B cell (primary cell): Measurements from ENCODE around the gene HOXB6. TPM values are rescaled to one million over a fixed set of nuclear protein-coding genes. Genes with fewer than 3 reads are reported as not detected.

Experiments
- ATAC-seq: fragments of 200-7000 bp; cut with Tn5 transposase; one replicate; pipeline ENCODE4 v1.10.0; 2021; ENCODE audit warnings: low read depth, mild to moderate bottlenecking, moderate number of reproducible peaks, moderate library complexity
- CTCF ChIA-PET: fragments of 350-600 bp; sonication (Branson Sonifier 250); formaldehyde crosslinking; loops from one replicate; lab custom pipeline; 2021; ENCODE audit warnings: antibody characterized with exemption, inconsistent platforms; lab: Charles Lee
- POLR2A ChIA-PET: fragments of 350-600 bp; sonication (Branson Sonifier 250); formaldehyde crosslinking; loops from one replicate; lab custom pipeline; 2021; ENCODE audit warnings: antibody characterized with exemption; lab: Charles Lee
- DNase-seq: peaks from one replicate; pipeline ENCODE4 v3.0.0; 2013
- H2AFZ ChIP-seq: 2 replicates; pipeline ENCODE4 v1.6.1; 2012; ENCODE audit warnings: mild to moderate bottlenecking, low read depth, low read length; ENCODE audit not compliant: insufficient read depth, poor library complexity, severe bottlenecking
- H3K27ac ChIP-seq, 2 donors: 1 replicate in 1 of 2; 2 replicates in 1 of 2; pipeline ENCODE4 v1.5.1; 2012 to 2013; ENCODE audit warnings: low read length in 2 of 2, mild to moderate bottlenecking in 2 of 2, moderate library complexity in 1 of 2
- H3K27me3 ChIP-seq, 4 experiments: fragments of 200-600 bp in 1 of 4; sonication (generic) in 1 of 4; replicated peaks in 1 of 4; 1 replicate in 2 of 4; 2 replicates in 2 of 4; pipeline versions ENCODE4 v1.6.1 to v1.7.0; 2013 to 2016; ENCODE audit warnings: low read length in 3 of 4, mild to moderate bottlenecking in 2 of 4, mixed read lengths in 1 of 4, moderate library complexity in 1 of 4; ENCODE audit not compliant: insufficient read depth in 4 of 4, control insufficient read depth in 3 of 4; ENCODE audit errors: control extremely low read depth in 1 of 4
- H3K36me3 ChIP-seq, 2 experiments: replicated peaks in 1 of 2; 1 replicate in 1 of 2; 2 replicates in 1 of 2; pipeline versions ENCODE4 v1.6.1 to v1.7.1; 2013; ENCODE audit warnings: low read length in 1 of 2; ENCODE audit not compliant: insufficient read depth in 2 of 2, control insufficient read depth in 1 of 2; ENCODE audit errors: control extremely low read depth in 1 of 2, extremely low read depth in 1 of 2
- H3K4me1 ChIP-seq, 2 donors: fragments of 200-600 bp in 1 of 2; sonication (generic) in 1 of 2; 1 replicate in 1 of 2; 2 replicates in 1 of 2; pipeline versions ENCODE4 v1.5.1 to v1.6.1; 2013 to 2017; ENCODE audit warnings: low read length in 2 of 2; ENCODE audit not compliant: control insufficient read depth in 2 of 2, insufficient read depth in 2 of 2
- H3K4me2 ChIP-seq: replicated peaks from 2 replicates; pipeline ENCODE3; 2012; ENCODE audit warnings: mild to moderate bottlenecking, low read depth, low read length; ENCODE audit not compliant: poor library complexity, severe bottlenecking
- H3K4me3 ChIP-seq, 5 experiments: fragments of 200-600 bp in 1 of 5; sonication (generic) in 1 of 5; 1 replicate in 3 of 5; 2 replicates in 2 of 5; pipeline versions ENCODE4 v1.5.1 to v1.7.0; 2011 to 2016; ENCODE audit warnings: low read length in 4 of 5, mild to moderate bottlenecking in 4 of 5, low read depth in 2 of 5, control low read depth in 1 of 5, moderate library complexity in 1 of 5; ENCODE audit not compliant: insufficient read depth in 1 of 5; ENCODE audit errors: control extremely low read depth in 1 of 5, extremely low read depth in 1 of 5
- H3K79me2 ChIP-seq: fragments of 200-600 bp; sonication (generic); one replicate; pipeline ENCODE4 v1.6.0; 2016; ENCODE audit warnings: low read length; ENCODE audit not compliant: control insufficient read depth, insufficient read depth
- H3K9ac ChIP-seq: fragments of 200-600 bp; sonication (generic); 2 replicates; pipeline ENCODE4 v1.6.1; 2017; ENCODE audit warnings: mild to moderate bottlenecking, low read length, moderate library complexity
- H3K9me3 ChIP-seq, 3 donors: one replicate each; pipeline versions ENCODE4 v1.6.1 to v1.7.1; 2013; ENCODE audit warnings: low read length in 2 of 3; ENCODE audit not compliant: control insufficient read depth in 2 of 3, insufficient read depth in 1 of 3; ENCODE audit errors: control extremely low read depth in 1 of 3
- H4K20me1 ChIP-seq: 2 replicates; pipeline ENCODE4 v1.6.0; 2012; ENCODE audit warnings: mild to moderate bottlenecking, low read length; ENCODE audit not compliant: insufficient read depth, control insufficient read depth, poor library complexity, severe bottlenecking
- H3K27ac Mint-ChIP-seq: one replicate; pipeline ENCODE4 v1.8.0; 2021; ENCODE audit warnings: mixed read lengths
- H3K27me3 Mint-ChIP-seq: one replicate; pipeline ENCODE4 v1.8.0; 2021; ENCODE audit warnings: mixed read lengths
- H3K4me1 Mint-ChIP-seq: one replicate; pipeline ENCODE4 v1.8.0; 2021; ENCODE audit warnings: mixed read lengths
- H3K4me3 Mint-ChIP-seq: one replicate; pipeline ENCODE4 v1.8.0; 2021; ENCODE audit warnings: mixed read lengths
- H3K9me3 Mint-ChIP-seq: one replicate; pipeline ENCODE4 v1.8.0; 2022; ENCODE audit warnings: mixed read lengths; ENCODE audit not compliant: insufficient read depth
- EZH2 ChIP-seq: IDR thresholded peaks from 2 replicates; pipeline ENCODE4 v1.6.1; 2012; ENCODE audit warnings: borderline replicate concordance, low read depth, mild to moderate bottlenecking, moderate library complexity, low read length; ENCODE audit not compliant: insufficient read depth, poor library complexity, severe bottlenecking
- WGBS: methylation state at CpG from one replicate; pipeline ENCODE4 v1.1.5; 2013; ENCODE audit warnings: missing lambda C conversion rate; ENCODE audit not compliant: insufficient coverage; 5-methylcytosine and 5-hydroxymethylcytosine counted together
- intact Hi-C: fragments of 100-400 bp; cut with micrococcal nuclease; formaldehyde crosslinking; loops from one replicate; pipeline ENCODE4 v1.10.0; 2022
- polyA plus RNA-seq: library from polyadenylated mRNA; depleted of rRNA; stranded (reverse); fragments of >200 nt; gene quantifications from 2 replicates; pipeline ENCODE4 v1.2.3, GENCODE V29; 2012
- total RNA-seq, 2 donors: library from RNA; stranded (reverse); fragments of 120-200 nt in 1 of 2; gene quantifications; 1 replicate in 1 of 2; 2 replicates in 1 of 2; pipeline versions ENCODE4 v1.2.3 to v1.2.4, GENCODE V29; 2013 to 2022
- TF ChIP-seq, protein P1 (sequence below): fragments of 200-600 bp; IDR thresholded peaks from one replicate; pipeline ENCODE4 v1.8.0; 2022; ENCODE audit warnings: antibody characterized with exemption, mild to moderate bottlenecking

HOXB6 gene
- total and polyA plus RNA-seq, 2 donors (not counting 1 experiment from before 2014, with no cell fraction given) = 0.10 TPM; not detected in 1

DNA sequence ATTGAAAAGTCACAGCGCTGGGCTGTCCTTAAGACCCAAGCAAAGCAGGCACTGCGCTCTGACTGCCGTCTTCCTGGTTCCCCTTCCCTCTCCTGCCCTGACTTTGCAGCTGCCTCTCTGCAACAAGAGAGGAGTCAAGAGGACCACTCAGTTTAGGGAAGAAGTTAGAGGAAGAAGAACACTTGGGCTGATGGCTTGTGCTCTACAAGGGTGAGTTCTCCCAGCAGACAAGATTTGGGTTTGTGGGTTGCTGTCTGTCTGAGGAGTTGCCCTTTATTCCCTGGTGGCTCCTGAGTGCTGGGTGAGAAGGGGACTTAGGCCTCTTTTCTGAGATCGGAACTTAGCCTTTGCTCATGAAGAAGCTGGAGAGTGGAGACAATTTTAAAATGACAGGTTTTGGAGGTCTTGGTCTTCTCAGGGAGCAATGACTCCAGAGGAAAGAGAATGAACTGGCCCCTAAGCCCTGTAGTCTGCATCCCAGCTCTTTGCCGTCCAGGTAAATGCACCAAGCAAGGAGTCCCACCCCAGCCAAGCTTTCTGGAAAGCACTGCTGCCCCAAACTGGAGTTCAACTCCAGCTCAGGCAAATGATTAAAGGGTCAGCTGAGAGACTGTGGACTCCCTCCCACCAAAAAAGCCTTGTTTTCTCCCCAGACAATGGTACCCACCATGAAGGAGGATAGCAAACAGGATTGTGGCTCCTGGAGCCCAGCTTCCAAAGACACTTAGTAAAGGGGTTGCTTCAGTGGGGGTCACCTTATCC is 24.0 kb upstream of the HOXB6 start:
- no peak overlapping the region for H3K9ac ChIP-seq
- intact Hi-C loops = no loop called here
- no peak overlapping the region for H2AFZ ChIP-seq
- H3K27ac ChIP-seq = no peak overlapping the region
- Mint-ChIP-seq H3K4me1 (peaks cover 24% of the 10 kb centered on the region), H3K4me3 (no peak overlapping the region), H3K9me3 (no peaks in the 10 kb centered on the region), H3K27me3 (peaks cover 77% of the 10 kb centered on the region), H3K27ac (no peak overlapping the region)
- ChIA-PET POLR2A (no interaction called here), CTCF (interaction anchor here (0.8 to 1.2 kb wide), 6 partner anchors 9 to 366 kb away, joined by 3 to 5 read pairs (median 4); no protein-coding TSS in a partner anchor)
- H3K27me3 ChIP-seq = peaks cover 0 to 96% (median 68%) of the 10 kb centered on the region in 4 experiments
- no peaks in the 10 kb centered on the region for H3K36me3 ChIP-seq
- ATAC-seq = no peak
- peaks cover 0 to 12% (median 0%) of the 10 kb centered on the region in 3 donors for H3K9me3 ChIP-seq
- TF ChIP-seq EZH2 = no peak
- H3K4me2 ChIP-seq = no peak overlapping the region
- WGBS = 84% methylated on average over 2 of the region's 5 CpGs
- no peaks in the 10 kb centered on the region for H4K20me1 ChIP-seq
- H3K4me1 ChIP-seq = peaks cover 29 to 35% of the 10 kb centered on the region in 2 donors
- no peak for DNase-seq
- H3K4me3 ChIP-seq = no peak overlapping the region
- H3K79me2 ChIP-seq = no peaks in the 10 kb centered on the region

DNA sequence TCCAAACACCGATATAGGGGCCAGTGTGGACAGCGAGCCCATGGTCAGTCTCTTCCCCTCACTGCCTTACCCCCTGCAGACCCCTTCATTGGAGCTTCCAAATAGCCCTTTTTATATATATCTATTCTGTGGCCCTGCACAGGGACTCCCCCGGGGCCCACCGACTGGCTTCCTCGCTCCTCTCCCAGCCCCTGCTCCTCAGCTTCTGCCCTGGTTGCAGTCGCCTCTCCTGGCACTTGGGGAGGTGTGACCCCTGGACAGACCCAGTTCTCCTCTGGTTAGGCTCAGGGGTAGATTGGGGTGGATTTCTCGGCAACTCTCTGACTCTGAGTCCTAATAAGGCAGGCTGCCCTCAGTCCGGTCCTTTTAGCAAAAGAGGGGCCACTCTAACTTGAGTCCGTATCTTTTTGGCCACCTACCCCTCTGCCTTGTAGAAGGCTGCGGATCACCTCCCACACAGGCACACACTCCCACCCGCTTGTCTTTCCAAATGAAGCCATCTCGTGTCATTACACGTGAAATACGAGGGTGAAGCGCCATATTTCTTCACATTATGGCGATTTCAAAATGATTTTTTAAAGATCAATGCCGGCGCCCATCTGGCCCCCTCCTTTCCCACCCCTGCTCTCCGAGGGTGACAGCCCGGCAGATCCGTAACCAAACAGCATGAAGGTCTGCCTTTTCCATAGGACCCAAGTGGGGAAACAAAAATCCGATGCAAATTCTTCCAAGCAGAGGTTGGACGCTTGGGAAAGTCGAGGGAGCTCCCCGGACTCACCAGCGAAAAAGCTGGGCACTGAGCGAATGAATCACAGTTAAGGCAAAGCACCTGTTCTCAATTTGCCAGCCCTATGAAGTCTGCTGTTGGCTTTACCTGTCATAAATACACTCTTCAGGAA is 23.1 kb upstream of the HOXB6 start:
- Histone ChIP-seq H3K27ac (no peak overlapping the region), H3K27me3 (peaks cover 0 to 96% (median 68%) of the 10 kb centered on the region in 4 experiments), H3K4me2 (no peak overlapping the region), H4K20me1 (no peaks in the 10 kb centered on the region), H3K9me3 (peaks cover 0 to 9% (median 0%) of the 10 kb centered on the region in 3 donors), H3K4me3 (no peak overlapping the region), H3K79me2 (no peaks in the 10 kb centered on the region), H2AFZ (no peak overlapping the region), H3K9ac (no peak overlapping the region), H3K36me3 (no peaks in the 10 kb centered on the region), H3K4me1 (peaks cover 26 to 30% of the 10 kb centered on the region in 2 donors)
- DNase-seq (no peak), ATAC-seq (no peak)
- 88% methylated on average over 20 of the region's 27 CpGs for WGBS
- ChIA-PET POLR2A (no interaction called here), CTCF (interaction anchor here (1.4 kb wide), 1 partner anchor 9 kb away, joined by 6 read pairs; no protein-coding TSS in a partner anchor)
- peaks cover 78% of the 10 kb centered on the region for H3K27me3 Mint-ChIP-seq
- no peak overlapping the region for H3K27ac Mint-ChIP-seq
- H3K4me3 Mint-ChIP-seq = peak overlapping the region; percentile 23
- no peak for TF ChIP-seq EZH2
- TF ChIP-seq, protein P1, sequence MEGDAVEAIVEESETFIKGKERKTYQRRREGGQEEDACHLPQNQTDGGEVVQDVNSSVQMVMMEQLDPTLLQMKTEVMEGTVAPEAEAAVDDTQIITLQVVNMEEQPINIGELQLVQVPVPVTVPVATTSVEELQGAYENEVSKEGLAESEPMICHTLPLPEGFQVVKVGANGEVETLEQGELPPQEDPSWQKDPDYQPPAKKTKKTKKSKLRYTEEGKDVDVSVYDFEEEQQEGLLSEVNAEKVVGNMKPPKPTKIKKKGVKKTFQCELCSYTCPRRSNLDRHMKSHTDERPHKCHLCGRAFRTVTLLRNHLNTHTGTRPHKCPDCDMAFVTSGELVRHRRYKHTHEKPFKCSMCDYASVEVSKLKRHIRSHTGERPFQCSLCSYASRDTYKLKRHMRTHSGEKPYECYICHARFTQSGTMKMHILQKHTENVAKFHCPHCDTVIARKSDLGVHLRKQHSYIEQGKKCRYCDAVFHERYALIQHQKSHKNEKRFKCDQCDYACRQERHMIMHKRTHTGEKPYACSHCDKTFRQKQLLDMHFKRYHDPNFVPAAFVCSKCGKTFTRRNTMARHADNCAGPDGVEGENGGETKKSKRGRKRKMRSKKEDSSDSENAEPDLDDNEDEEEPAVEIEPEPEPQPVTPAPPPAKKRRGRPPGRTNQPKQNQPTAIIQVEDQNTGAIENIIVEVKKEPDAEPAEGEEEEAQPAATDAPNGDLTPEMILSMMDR = no peak
- H3K9me3 Mint-ChIP-seq = no peaks in the 10 kb centered on the region
- intact Hi-C loops = no loop called here
- H3K4me1 Mint-ChIP-seq = peaks cover 21% of the 10 kb centered on the region
